DMS153 (cell line): ENCODE data around the gene NDUFA8.
A peak's percentile ranks its signal among the peaks of the same experiment; 100 is the strongest.

ENCODE experiments used
- DNase-seq: peaks from one replicate; lab custom pipeline; 2025; lab: John Stamatoyannopoulos, UW

Gene NDUFA8

GRCh38 chr9:122159026-122159924, at the start of gene NDUFA8, which contains the start of gene MORN5:
Gene NDUFA8 (minus strand): TSS chr9:122159779. CDS start chr9:122159677, 102 bp downstream.
Gene MORN5 (plus strand): TSS chr9:122159908. CDS start chr9:122159973, 65 bp downstream.
- DNase-seq = peak; percentile 92

DNA sequence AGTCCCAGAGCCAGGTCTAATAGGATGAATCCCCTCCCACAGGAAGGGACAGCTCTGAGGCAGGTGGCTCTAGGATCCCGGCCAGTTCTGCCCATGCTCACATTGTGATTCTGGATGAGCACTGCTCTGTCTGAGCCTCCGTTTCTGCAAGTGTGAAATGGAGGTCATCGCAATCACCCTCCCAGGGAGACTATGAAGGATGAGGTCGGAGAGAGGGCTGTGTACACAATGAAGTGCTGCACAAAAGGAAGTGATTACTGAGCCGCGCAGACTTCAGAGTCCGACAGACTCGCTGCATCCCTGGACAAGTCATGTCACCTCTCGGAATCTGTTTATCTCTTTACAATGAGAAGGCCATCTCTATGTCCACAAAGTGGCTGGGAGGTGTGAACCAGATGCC, 47.5 kb upstream of the NDUFA8 start:
- no peak for DNase-seq

DNA sequence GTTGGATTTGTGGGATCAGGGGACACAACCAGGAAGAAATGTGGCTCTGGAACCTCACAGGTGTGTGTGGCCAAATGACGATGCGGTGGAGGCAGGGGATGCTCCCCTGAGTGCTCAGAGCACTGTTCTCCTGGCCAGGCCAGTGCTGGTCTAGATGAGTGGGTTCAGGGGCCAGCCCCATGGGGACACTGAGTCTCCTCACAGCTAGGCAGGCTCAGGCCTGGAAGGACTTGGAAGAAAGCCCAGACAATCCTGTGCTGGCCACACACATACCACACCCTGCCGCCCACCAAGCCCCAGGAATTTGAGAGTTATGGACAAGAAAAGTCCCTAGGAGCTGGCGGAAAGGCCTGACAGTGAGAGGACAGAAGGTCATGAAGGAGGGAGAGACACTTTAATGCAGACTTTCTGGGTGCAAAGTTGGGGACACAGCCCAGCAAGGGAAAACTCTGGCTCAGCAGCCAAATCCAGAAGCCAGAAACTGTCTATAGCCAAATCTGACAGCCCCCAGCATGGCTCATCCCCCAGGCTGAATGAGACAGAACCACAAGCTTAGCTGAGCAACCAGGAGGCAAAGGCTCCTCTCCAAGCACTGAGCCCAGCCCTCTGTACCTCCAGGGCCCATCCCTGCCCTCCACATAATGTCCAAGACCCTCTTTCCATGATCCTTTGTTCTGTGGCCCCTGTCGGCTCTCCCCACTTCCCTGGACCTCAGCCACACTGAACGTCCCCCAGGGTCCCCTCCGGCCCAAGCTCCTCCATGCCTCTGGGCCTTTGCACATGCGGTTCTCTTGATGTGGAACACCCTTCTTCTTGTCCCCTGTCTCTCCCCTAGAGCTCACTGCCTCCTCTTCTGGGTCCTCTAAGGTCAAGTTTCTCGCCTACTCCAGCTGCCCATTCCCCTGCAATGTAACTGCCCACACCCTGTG, 46.8 kb upstream of the NDUFA8 start:
- DNase-seq = no peak

DNA sequence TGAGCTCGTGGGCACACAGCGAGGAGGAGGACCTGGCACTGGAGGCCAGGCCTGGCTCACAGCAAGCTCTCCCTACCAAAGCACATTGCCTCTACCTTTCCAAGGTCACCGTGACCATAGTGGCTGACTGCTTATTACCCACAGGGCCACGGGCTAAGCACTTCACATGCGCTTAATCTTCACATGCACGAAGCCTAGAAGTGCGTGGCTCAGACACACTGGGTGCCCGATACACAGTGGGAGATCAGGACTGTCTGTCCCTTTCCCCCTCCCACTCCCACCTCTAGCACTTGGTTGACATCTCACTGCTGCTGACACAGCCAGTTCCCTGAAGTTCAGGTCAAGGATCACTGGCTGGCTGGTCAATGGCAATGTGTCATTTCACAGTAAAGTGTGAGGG, 45.6 kb upstream of the NDUFA8 start:
- DNase-seq = no peak

GRCh38 chr9:122204491-122204890, 44.9 kb upstream of the NDUFA8 start:
- no peak for DNase-seq

DNA sequence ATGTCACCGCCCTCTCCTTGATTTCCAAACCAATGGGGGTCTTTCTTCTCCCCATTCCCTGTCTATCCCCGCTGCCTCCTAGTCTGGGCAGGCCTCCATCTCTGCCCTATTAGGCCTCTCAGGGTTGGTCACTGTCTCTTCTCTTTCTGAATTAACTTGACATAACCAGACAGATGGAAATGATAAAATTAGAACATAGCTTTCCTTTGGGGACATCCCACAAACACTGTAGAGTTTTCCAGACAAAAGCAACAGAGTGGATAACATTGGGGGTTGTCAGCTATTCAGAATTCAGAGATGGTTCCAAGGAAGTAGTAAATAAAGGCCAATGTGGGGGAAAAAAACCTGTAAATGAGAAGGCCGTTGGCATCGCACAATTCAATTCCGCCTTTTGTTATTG, 44.5 kb upstream of the NDUFA8 start:
- no peak for DNase-seq

DNA sequence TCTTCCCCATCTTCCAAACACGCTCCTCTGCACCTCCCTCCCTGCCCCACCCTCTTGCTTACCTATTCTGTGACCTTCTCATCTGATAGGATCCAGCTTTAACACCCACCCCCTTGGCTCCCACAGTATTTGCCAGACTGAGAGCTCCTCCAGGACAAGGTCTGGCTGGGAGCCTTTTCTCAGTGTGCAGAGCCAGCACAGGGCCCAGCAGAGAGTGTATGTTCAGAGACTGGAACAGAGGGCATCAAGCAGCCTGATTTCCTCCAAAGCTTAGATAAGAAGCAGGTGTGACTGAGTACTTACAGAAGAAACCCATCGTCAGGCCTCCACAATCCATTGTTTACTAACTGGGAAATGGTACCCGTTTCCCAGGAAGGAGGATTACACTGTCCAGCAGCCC, 42.5 kb upstream of the NDUFA8 start:
- no peak for DNase-seq

DNA sequence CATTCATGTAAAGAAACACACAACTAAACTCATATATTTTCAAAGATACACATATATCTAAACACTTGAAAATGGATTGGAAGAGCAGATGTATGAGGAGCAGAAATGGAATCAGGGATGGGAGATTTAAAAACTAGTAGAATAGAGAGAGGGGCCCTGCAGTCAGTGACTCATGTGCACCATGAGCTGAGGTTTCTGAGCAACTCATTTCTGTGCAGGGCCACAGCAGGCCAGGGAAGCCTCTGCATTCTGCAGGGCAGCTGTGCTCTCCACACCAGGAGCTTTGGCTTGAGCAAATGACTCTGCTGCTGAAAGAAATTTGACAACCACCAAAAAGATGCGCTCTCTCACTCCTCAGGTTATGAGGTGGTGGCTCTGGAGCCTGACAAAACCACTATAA, 42.1 kb upstream of the NDUFA8 start:
- DNase-seq = no peak

DNA sequence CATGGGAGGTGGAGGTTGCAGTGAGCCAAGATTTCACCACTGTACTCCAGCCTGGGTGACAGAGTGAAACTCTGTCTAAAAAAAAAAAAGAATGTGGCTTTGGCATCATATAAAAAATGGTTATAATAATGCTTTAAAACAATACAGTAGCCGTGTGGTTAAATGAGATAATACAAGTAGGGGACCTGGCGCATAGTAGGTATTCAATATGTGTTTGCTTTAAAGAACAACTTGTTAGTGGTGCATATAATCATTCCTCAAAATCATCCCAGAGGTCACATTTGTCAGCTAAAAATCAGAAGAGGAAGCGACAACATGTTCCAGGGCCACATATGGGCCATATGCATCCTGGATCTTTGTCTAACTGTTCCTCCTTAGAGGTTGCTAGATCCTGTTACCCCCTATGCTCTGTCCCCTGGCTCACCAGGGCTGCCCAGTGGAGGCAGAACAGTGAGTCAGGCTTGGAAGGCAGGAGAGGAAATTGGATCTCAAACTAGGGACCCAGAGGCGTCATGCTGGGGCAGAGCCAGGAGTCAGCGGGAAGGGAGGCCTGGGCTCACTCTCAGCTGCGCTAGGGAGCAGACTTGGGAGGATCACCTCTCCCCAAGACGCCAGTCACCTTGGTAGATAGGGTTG, 41.5 kb upstream of the NDUFA8 start:
- no peak for DNase-seq

GRCh38 chr9:122197882-122198281, 38.3 kb upstream of the NDUFA8 start:
- DNase-seq = peak; percentile 37

GRCh38 chr9:122197426-122197825, 37.8 kb upstream of the NDUFA8 start:
- peak; percentile 93 for DNase-seq

GRCh38 chr9:122195875-122196274, 36.3 kb upstream of the NDUFA8 start:
- DNase-seq = no peak

DNA sequence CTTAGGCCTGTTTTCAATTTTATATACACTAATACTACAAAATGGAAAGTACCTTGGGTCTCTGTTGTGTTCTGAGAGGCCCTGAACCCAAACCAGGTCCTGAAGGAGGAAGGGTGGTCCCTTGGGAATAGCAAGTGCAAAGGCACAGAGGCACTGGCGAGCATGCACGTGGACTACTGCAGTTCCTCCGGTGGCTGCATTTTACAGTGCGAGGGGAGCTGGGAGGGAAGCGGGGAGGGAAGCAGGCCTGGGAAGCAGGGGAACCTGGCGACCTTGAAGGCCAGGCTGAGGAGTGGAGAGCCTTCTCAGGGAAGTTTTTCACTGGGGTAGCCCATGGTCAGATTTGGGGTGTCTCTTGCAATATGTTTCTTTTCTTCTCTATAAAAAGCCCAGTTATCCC, 34.1 kb upstream of the NDUFA8 start:
- no peak for DNase-seq

- DNase-seq = no peak
Measured at GRCh38 chr9:122192914-122193525, 33.4 kb upstream of the NDUFA8 start.

- no peak for DNase-seq
Measured at GRCh38 chr9:122192261-122192875, 32.8 kb upstream of the NDUFA8 start.

- DNase-seq = no peak
Measured at GRCh38 chr9:122191584-122191983, 32.0 kb upstream of the NDUFA8 start.

- DNase-seq = peak; percentile 34
Measured at GRCh38 chr9:122190597-122191381, 31.2 kb upstream of the NDUFA8 start.

GRCh38 chr9:122188369-122188768, 28.8 kb upstream of the NDUFA8 start:
- no peak for DNase-seq

DNA sequence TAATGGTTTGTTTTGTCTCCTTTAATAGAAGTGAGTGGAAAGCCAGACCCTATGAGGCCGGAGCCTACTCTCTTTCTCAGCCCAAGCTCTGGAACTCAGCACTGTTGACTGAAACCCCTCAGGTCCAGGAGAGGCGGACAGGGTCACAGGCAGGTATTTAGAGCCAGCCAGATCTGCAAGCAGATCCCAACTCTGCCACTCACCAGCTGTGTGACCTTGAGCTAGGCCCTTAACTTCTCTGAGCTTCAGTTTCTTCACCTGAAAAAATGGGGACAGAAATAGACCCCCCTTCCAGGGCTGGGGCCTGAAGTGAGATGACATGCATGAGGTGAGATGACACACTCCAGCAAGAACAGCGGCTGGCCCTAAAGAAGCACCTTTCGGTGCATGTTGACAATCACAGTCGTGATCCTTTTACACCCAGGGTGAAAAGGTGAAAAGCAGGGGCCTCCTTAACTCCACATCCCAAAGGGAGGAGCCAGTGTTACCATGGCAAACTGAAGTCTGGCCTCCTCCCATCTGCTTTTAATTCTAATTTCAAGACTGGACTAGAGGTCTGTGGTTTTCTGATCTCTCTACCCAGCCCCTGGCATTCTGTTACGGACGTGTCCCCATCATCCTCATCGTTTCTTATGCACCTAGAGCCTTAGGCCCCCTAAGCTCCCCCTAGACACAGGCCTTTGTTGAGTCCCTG, 27.3 kb upstream of the NDUFA8 start:
- DNase-seq = no peak

GRCh38 chr9:122186301-122186700, 26.7 kb upstream of the NDUFA8 start:
- DNase-seq = no peak
